PC-3 (cell line): Measurements from ENCODE around the gene AP2M1.
"Not testable (repeated sequence)": the region's sequence is repeated elsewhere in the genome, so short reads cannot be mapped to it uniquely, and the experiment has no call there.

Experiments used
- EZH2phosphoT487 ChIP-seq: fragments of 300-600 bp; sonication (generic); IDR thresholded peaks from 2 replicates; pipeline ENCODE4 v1.6.1; 2018; ENCODE audit warnings: mild to moderate bottlenecking, antibody characterized with exemption, low read length, borderline replicate concordance
- TF ChIP-seq, protein P1 (sequence below): fragments of 300-600 bp; sonication (generic); conservative IDR thresholded peaks from 2 replicates; pipeline ENCODE4 v1.5.1; 2017; ENCODE audit warnings: antibody characterized with exemption, low read depth, mild to moderate bottlenecking, low read length

- TF ChIP-seq, protein P1, sequence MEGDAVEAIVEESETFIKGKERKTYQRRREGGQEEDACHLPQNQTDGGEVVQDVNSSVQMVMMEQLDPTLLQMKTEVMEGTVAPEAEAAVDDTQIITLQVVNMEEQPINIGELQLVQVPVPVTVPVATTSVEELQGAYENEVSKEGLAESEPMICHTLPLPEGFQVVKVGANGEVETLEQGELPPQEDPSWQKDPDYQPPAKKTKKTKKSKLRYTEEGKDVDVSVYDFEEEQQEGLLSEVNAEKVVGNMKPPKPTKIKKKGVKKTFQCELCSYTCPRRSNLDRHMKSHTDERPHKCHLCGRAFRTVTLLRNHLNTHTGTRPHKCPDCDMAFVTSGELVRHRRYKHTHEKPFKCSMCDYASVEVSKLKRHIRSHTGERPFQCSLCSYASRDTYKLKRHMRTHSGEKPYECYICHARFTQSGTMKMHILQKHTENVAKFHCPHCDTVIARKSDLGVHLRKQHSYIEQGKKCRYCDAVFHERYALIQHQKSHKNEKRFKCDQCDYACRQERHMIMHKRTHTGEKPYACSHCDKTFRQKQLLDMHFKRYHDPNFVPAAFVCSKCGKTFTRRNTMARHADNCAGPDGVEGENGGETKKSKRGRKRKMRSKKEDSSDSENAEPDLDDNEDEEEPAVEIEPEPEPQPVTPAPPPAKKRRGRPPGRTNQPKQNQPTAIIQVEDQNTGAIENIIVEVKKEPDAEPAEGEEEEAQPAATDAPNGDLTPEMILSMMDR, result peak; percentile 38; the same call in 1 of the 2 replicates
- not testable (repeated sequence) for TF ChIP-seq EZH2phosphoT487
These were observed 24.9 kb upstream of the AP2M1 start for GRCh38 chr3:184149770-184150169.
